OCI-LY7 (cell line): ENCODE results near the gene PCDHB13. TPM values are rescaled to one million over a fixed set of nuclear protein-coding genes. Genes with fewer than 3 reads are reported as not detected.

Source experiments
- BruUV-seq: library from RNA; stranded (reverse); fragments of 400-500 nt; replicated peaks from 2 replicates; lab custom pipeline; 2021; lab: Mats Ljungman, UMichigan
- CTCF ChIA-PET: fragments of 300-600 bp; sonication (Branson Sonifier 250); formaldehyde crosslinking; loops from one replicate; lab custom pipeline; 2022; ENCODE audit warnings: antibody characterized with exemption; ENCODE audit not compliant: unreplicated experiment; lab: Charles Lee
- POLR2A ChIA-PET: fragments of 300-600 bp; sonication (Branson Sonifier 250); formaldehyde crosslinking; loops from one replicate; lab custom pipeline; 2022; ENCODE audit warnings: antibody characterized with exemption; lab: Charles Lee
- DNase-seq: peaks from one replicate; pipeline ENCODE4 v3.0.0-alpha.2; 2015; ENCODE audit warnings: low spot score
- H2AFZ ChIP-seq: fragments of 200-600 bp; sonication (generic), shearing (Covaris generic); 2 replicates; pipeline ENCODE4 v1.6.1; 2014; ENCODE audit warnings: mild to moderate bottlenecking, antibody characterized with exemption, low read length, moderate library complexity
- H3K27ac ChIP-seq: fragments of 200-600 bp; sonication (generic); 2 replicates; pipeline ENCODE4 v1.5.1; 2014; ENCODE audit warnings: mixed run types, low read depth, mild to moderate bottlenecking, moderate library complexity, low read length, inconsistent platforms; ENCODE audit not compliant: poor library complexity, severe bottlenecking
- H3K36me3 ChIP-seq: fragments of 200-600 bp; sonication (generic); 2 replicates; pipeline ENCODE4 v1.6.1; 2014; ENCODE audit warnings: mild to moderate bottlenecking, antibody characterized with exemption, low read length, moderate library complexity, mixed read lengths; ENCODE audit not compliant: insufficient read depth
- H3K4me1 ChIP-seq: fragments of 200-600 bp; sonication (generic); 2 replicates; pipeline ENCODE4 v1.5.1; 2014; ENCODE audit warnings: mild to moderate bottlenecking, low read length; ENCODE audit not compliant: insufficient read depth, poor library complexity, severe bottlenecking
- H3K4me2 ChIP-seq: fragments of 200-600 bp; sonication (generic); 2 replicates; pipeline ENCODE4 v1.6.1; 2014; ENCODE audit warnings: mild to moderate bottlenecking, low read length
- H3K4me3 ChIP-seq: fragments of 200-600 bp; sonication (generic); 2 replicates; pipeline ENCODE4 v1.5.1; 2014; ENCODE audit warnings: mild to moderate bottlenecking, low read depth, low read length; ENCODE audit not compliant: poor library complexity, severe bottlenecking
- H3K79me2 ChIP-seq: fragments of 200-600 bp; sonication (generic); 2 replicates; pipeline ENCODE4 v1.6.1; 2016; ENCODE audit warnings: low read depth, mild to moderate bottlenecking, low read length, moderate library complexity, mixed read lengths; ENCODE audit not compliant: insufficient read depth
- H3K9me2 ChIP-seq: fragments of 200-600 bp; sonication (generic); 2 replicates; pipeline ENCODE4 v1.6.1; 2016; ENCODE audit warnings: mild to moderate bottlenecking, low read length, mixed read lengths; ENCODE audit not compliant: insufficient read depth
- H3K9me3 ChIP-seq: fragments of 200-600 bp; sonication (generic); 2 replicates; pipeline ENCODE4 v1.6.1; 2014; ENCODE audit warnings: mild to moderate bottlenecking, mixed run types, low read length, mixed read lengths
- H4K20me1 ChIP-seq: fragments of 200-600 bp; sonication (generic); 2 replicates; pipeline ENCODE4 v1.6.1; 2014; ENCODE audit warnings: mild to moderate bottlenecking, antibody characterized with exemption, low read length, moderate library complexity, mixed read lengths; ENCODE audit not compliant: insufficient read depth
- CTCF ChIP-seq: fragments of 200-600 bp; sonication (generic); conservative IDR thresholded peaks from 2 replicates; pipeline ENCODE4 v1.5.1; 2014; ENCODE audit warnings: mild to moderate bottlenecking, antibody characterized with exemption, low read length, moderate library complexity, mixed read lengths
- EZH2phosphoT487 ChIP-seq: fragments of 200-600 bp; sonication (generic); IDR thresholded peaks from 2 replicates; pipeline ENCODE4 v1.6.1; 2018; ENCODE audit warnings: low read depth, borderline replicate concordance, mild to moderate bottlenecking, mixed run types, antibody characterized with exemption, low read length, moderate library complexity, mixed read lengths
- intact Hi-C: fragments of 100-400 bp; cut with micrococcal nuclease; formaldehyde crosslinking; loops from one replicate; pipeline ENCODE4 v1.10.0; 2022; ENCODE audit not compliant: unreplicated experiment
- total RNA-seq, 2 experiments: library from RNA; depleted of rRNA in 1 of 2; stranded (reverse); fragments of >200 nt in 1 of 2; shearing (Covaris generic) in 1 of 2; gene quantifications; 2 replicates each; pipeline ENCODE4 v1.2.3, GENCODE V29; 2014 to 2022

PCDHB13 gene
- total RNA-seq, 2 experiments from 2014 or later, result 0.22 TPM; not detected in 1

- TF ChIP-seq EZH2phosphoT487 (no peak), CTCF (no peak)
- Histone ChIP-seq H3K79me2 (no peaks in the 10 kb centered on the region), H3K4me2 (no peak overlapping the region), H3K9me3 (peaks cover 40% of the 10 kb centered on the region), H3K4me3 (no peak overlapping the region), H3K27ac (no peak overlapping the region), H3K9me2 (no peaks in the 10 kb centered on the region), H3K36me3 (no peaks in the 10 kb centered on the region), H2AFZ (no peak overlapping the region), H4K20me1 (no peaks in the 10 kb centered on the region), H3K4me1 (no peaks in the 10 kb centered on the region)
- CTCF ChIA-PET, result no interaction called here
- POLR2A ChIA-PET, result no interaction called here
- intact Hi-C loops, result no loop called here
- peak; percentile 10 for DNase-seq
- no TSS peak for BruUV-seq
Observed at GRCh38 chr5:141260458-141261237, 46.9 kb downstream of the PCDHB13 start.

GRCh38 chr5:141261238-141261546 is 47.5 kb downstream of the PCDHB13 start:
- Histone ChIP-seq H3K4me1 (no peaks in the 10 kb centered on the region), H3K4me2 (no peak overlapping the region), H3K36me3 (no peaks in the 10 kb centered on the region), H3K79me2 (no peaks in the 10 kb centered on the region), H2AFZ (no peak overlapping the region), H3K4me3 (no peak overlapping the region), H3K9me3 (peaks cover 34% of the 10 kb centered on the region), H3K9me2 (no peaks in the 10 kb centered on the region), H3K27ac (no peak overlapping the region), H4K20me1 (no peaks in the 10 kb centered on the region)
- TF ChIP-seq CTCF (no peak), EZH2phosphoT487 (no peak)
- no peak for DNase-seq
- intact Hi-C loops, result no loop called here
- POLR2A ChIA-PET, result no interaction called here
- CTCF ChIA-PET, result no interaction called here
- no TSS peak for BruUV-seq

Other genes with a start within 250 kb of the PCDHB13 start
Only the 30 nearest of the 37 such genes appear.
- not detected in 2 replicates for gene PCDHB1, start 162.5 kb upstream of the PCDHB13 start, total RNA-seq (2014; rRNA removed; shearing (Covaris generic))
- gene PCDHB1, start 162.5 kb upstream of the PCDHB13 start, total RNA-seq (2022), result not detected in 2 replicates
- gene PCDHB2, start 119.3 kb upstream of the PCDHB13 start, total RNA-seq (2014; rRNA removed; shearing (Covaris generic)), result not detected in 2 replicates
- not detected in 2 replicates for gene PCDHB2, start 119.3 kb upstream of the PCDHB13 start, total RNA-seq (2022)
- not detected in 2 replicates for gene PCDHB3, start 113.4 kb upstream of the PCDHB13 start, total RNA-seq (2014; rRNA removed; shearing (Covaris generic))
- gene PCDHB3, start 113.4 kb upstream of the PCDHB13 start, total RNA-seq (2022), result not detected in 2 replicates
- gene PCDHB4, start 92.1 kb upstream of the PCDHB13 start, total RNA-seq (2014; rRNA removed; shearing (Covaris generic)), result not detected in 2 replicates
- not detected in 2 replicates for gene PCDHB4, start 92.1 kb upstream of the PCDHB13 start, total RNA-seq (2022)
- gene PCDHB5, start 78.7 kb upstream of the PCDHB13 start, total RNA-seq (2014; rRNA removed; shearing (Covaris generic)), result not detected in 2 replicates
- not detected in 2 replicates for gene PCDHB5, start 78.7 kb upstream of the PCDHB13 start, total RNA-seq (2022)
- not detected in 2 replicates for gene PCDHB6, start 63.9 kb upstream of the PCDHB13 start, total RNA-seq (2014; rRNA removed; shearing (Covaris generic))
- gene PCDHB6, start 63.9 kb upstream of the PCDHB13 start, total RNA-seq (2022), result not detected in 2 replicates
- not detected in 2 replicates for gene PCDHB7, start 41.3 kb upstream of the PCDHB13 start, total RNA-seq (2014; rRNA removed; shearing (Covaris generic))
- gene PCDHB7, start 41.3 kb upstream of the PCDHB13 start, total RNA-seq (2022), result not detected in 2 replicates
- gene PCDHB8, start 36.1 kb upstream of the PCDHB13 start, total RNA-seq (2014; rRNA removed; shearing (Covaris generic)), result 0.08 TPM in 1 of 2 replicates, not detected in the other
- gene PCDHB8, start 36.1 kb upstream of the PCDHB13 start, total RNA-seq (2022), result not detected in 2 replicates
- not detected in 2 replicates for gene PCDHB16, start 31.5 kb upstream of the PCDHB13 start, total RNA-seq (2014; rRNA removed; shearing (Covaris generic))
- not detected in 2 replicates for gene PCDHB16, start 31.5 kb upstream of the PCDHB13 start, total RNA-seq (2022)
- gene PCDHB9, start 26.8 kb upstream of the PCDHB13 start, total RNA-seq (2014; rRNA removed; shearing (Covaris generic)), result 0.06 TPM in 1 of 2 replicates, not detected in the other
- gene PCDHB9, start 26.8 kb upstream of the PCDHB13 start, total RNA-seq (2022), result 0.33 TPM in 1 of 2 replicates, not detected in the other
- gene PCDHB10, start 21.6 kb upstream of the PCDHB13 start, total RNA-seq (2014; rRNA removed; shearing (Covaris generic)), result 0.08 TPM in 1 of 2 replicates, not detected in the other
- gene PCDHB10, start 21.6 kb upstream of the PCDHB13 start, total RNA-seq (2022), result not detected in 2 replicates
- not detected in 2 replicates for gene PCDHB11, start 14.3 kb upstream of the PCDHB13 start, total RNA-seq (2014; rRNA removed; shearing (Covaris generic))
- not detected in 2 replicates for gene PCDHB11, start 14.3 kb upstream of the PCDHB13 start, total RNA-seq (2022)
- gene PCDHB12, start 5.2 kb upstream of the PCDHB13 start, total RNA-seq (2014; rRNA removed; shearing (Covaris generic)), result not detected in 2 replicates
- not detected in 2 replicates for gene PCDHB12, start 5.2 kb upstream of the PCDHB13 start, total RNA-seq (2022)
- gene PCDHB14, start 9.4 kb downstream of the PCDHB13 start, total RNA-seq (2014; rRNA removed; shearing (Covaris generic)), result 0.22 TPM in 1 of 2 replicates, not detected in the other
- not detected in 2 replicates for gene PCDHB14, start 9.4 kb downstream of the PCDHB13 start, total RNA-seq (2022)
- not detected in 2 replicates for gene PCDHB15, start 31.5 kb downstream of the PCDHB13 start, total RNA-seq (2014; rRNA removed; shearing (Covaris generic))
- gene PCDHB15, start 31.5 kb downstream of the PCDHB13 start, total RNA-seq (2022), result not detected in 2 replicates
- 0.16 and 0.95 TPM in 2 replicates for gene SLC25A2, start 90.1 kb downstream of the PCDHB13 start, total RNA-seq (2014; rRNA removed; shearing (Covaris generic))
- gene SLC25A2, start 90.1 kb downstream of the PCDHB13 start, total RNA-seq (2022), result 0.70 and 1.6 TPM in 2 replicates
- gene TAF7, start 106.9 kb downstream of the PCDHB13 start, total RNA-seq (2014; rRNA removed; shearing (Covaris generic)), result 115 and 126 TPM in 2 replicates
- 103 and 113 TPM in 2 replicates for gene TAF7, start 106.9 kb downstream of the PCDHB13 start, total RNA-seq (2022)
- gene PCDHGA1, start 116.6 kb downstream of the PCDHB13 start, total RNA-seq (2014; rRNA removed; shearing (Covaris generic)), result 1.3 and 1.8 TPM in 2 replicates
- gene PCDHGA1, start 116.6 kb downstream of the PCDHB13 start, total RNA-seq (2022), result 1.7 and 1.9 TPM in 2 replicates
- 0.19 and 0.51 TPM in 2 replicates for gene PCDHGA2, start 124.8 kb downstream of the PCDHB13 start, total RNA-seq (2014; rRNA removed; shearing (Covaris generic))
- 0.74 and 1.1 TPM in 2 replicates for gene PCDHGA2, start 124.8 kb downstream of the PCDHB13 start, total RNA-seq (2022)
- gene PCDHGA3, start 129.9 kb downstream of the PCDHB13 start, total RNA-seq (2014; rRNA removed; shearing (Covaris generic)), result 0.21 and 0.25 TPM in 2 replicates
- 0.36 and 0.65 TPM in 2 replicates for gene PCDHGA3, start 129.9 kb downstream of the PCDHB13 start, total RNA-seq (2022)
- 2.8 and 4.1 TPM in 2 replicates for gene PCDHGB1, start 136.2 kb downstream of the PCDHB13 start, total RNA-seq (2014; rRNA removed; shearing (Covaris generic))
- gene PCDHGB1, start 136.2 kb downstream of the PCDHB13 start, total RNA-seq (2022), result 2.8 and 3.0 TPM in 2 replicates
- 1.9 and 3.5 TPM in 2 replicates for gene PCDHGA4, start 141.1 kb downstream of the PCDHB13 start, total RNA-seq (2014; rRNA removed; shearing (Covaris generic))
- 1.8 and 1.9 TPM in 2 replicates for gene PCDHGA4, start 141.1 kb downstream of the PCDHB13 start, total RNA-seq (2022)
- gene PCDHGB2, start 146.1 kb downstream of the PCDHB13 start, total RNA-seq (2014; rRNA removed; shearing (Covaris generic)), result 8.3 and 9.3 TPM in 2 replicates
- 9.2 and 10.9 TPM in 2 replicates for gene PCDHGB2, start 146.1 kb downstream of the PCDHB13 start, total RNA-seq (2022)
- gene PCDHGA5, start 150.2 kb downstream of the PCDHB13 start, total RNA-seq (2014; rRNA removed; shearing (Covaris generic)), result 5.2 and 6.1 TPM in 2 replicates
- gene PCDHGA5, start 150.2 kb downstream of the PCDHB13 start, total RNA-seq (2022), result 4.6 and 4.9 TPM in 2 replicates
- gene PCDHGB3, start 156.3 kb downstream of the PCDHB13 start, total RNA-seq (2014; rRNA removed; shearing (Covaris generic)), result 3.5 and 5.8 TPM in 2 replicates
- 6.1 and 6.3 TPM in 2 replicates for gene PCDHGB3, start 156.3 kb downstream of the PCDHB13 start, total RNA-seq (2022)
- gene PCDHGA6, start 160.0 kb downstream of the PCDHB13 start, total RNA-seq (2014; rRNA removed; shearing (Covaris generic)), result 6.3 and 7.2 TPM in 2 replicates
- gene PCDHGA6, start 160.0 kb downstream of the PCDHB13 start, total RNA-seq (2022), result 5.5 and 6.2 TPM in 2 replicates
- gene PCDHGA7, start 168.8 kb downstream of the PCDHB13 start, total RNA-seq (2014; rRNA removed; shearing (Covaris generic)), result 4.7 and 6.4 TPM in 2 replicates
- gene PCDHGA7, start 168.8 kb downstream of the PCDHB13 start, total RNA-seq (2022), result 5.6 TPM in 2 replicates
- gene PCDHGB4, start 173.8 kb downstream of the PCDHB13 start, total RNA-seq (2014; rRNA removed; shearing (Covaris generic)), result 8.7 and 9.3 TPM in 2 replicates
- 6.5 and 6.9 TPM in 2 replicates for gene PCDHGB4, start 173.8 kb downstream of the PCDHB13 start, total RNA-seq (2022)
- gene PCDHGA8, start 178.7 kb downstream of the PCDHB13 start, total RNA-seq (2014; rRNA removed; shearing (Covaris generic)), result 5.0 and 5.3 TPM in 2 replicates
- 3.8 and 4.7 TPM in 2 replicates for gene PCDHGA8, start 178.7 kb downstream of the PCDHB13 start, total RNA-seq (2022)
- gene PCDHGB5, start 184.0 kb downstream of the PCDHB13 start, total RNA-seq (2014; rRNA removed; shearing (Covaris generic)), result 3.8 and 5.1 TPM in 2 replicates
- 7.1 and 8.6 TPM in 2 replicates for gene PCDHGB5, start 184.0 kb downstream of the PCDHB13 start, total RNA-seq (2022)